ENCODE measurements around the gene CEMIP2. TPM values are rescaled to one million over a fixed set of nuclear protein-coding genes. Genes with fewer than 3 reads are reported as not detected.

The CEMIP2 gene
- total and polyA plus RNA-seq, 9 donors, result 6.3 to 91.3 (median 11.0) TPM

DNA sequence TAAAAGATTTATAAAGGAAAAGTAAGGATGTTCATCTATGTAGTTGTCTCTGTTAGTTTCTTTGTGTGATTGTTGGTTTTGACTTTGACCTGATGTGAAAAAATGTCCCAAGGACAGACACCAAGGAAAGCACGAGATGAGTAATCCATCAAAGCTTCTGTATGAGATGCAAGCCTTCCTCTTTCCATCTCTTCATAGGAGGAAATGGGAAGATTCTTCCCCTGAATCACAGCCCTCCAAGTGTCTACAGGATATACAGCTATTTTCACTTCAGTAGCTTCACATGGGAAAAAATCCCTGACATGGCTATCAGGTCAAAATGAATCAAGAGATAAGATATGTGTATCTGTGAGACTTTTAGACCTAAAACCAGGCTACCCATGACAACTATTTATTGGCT, 29.0 kb upstream of the CEMIP2 start:
- H3K4me1 ChIP-seq (ENCODE audit: insufficient read depth), result no peaks in the 10 kb centered on the region
- intact Hi-C loops (cut with DNase I), result no loop called here
- TF ChIP-seq EP300 (IDR thresholded peaks at IDR 0.05) (no peak), POLR2A (IDR thresholded peaks at IDR 0.05) (no peak)
- TF ChIP-seq, protein P1, sequence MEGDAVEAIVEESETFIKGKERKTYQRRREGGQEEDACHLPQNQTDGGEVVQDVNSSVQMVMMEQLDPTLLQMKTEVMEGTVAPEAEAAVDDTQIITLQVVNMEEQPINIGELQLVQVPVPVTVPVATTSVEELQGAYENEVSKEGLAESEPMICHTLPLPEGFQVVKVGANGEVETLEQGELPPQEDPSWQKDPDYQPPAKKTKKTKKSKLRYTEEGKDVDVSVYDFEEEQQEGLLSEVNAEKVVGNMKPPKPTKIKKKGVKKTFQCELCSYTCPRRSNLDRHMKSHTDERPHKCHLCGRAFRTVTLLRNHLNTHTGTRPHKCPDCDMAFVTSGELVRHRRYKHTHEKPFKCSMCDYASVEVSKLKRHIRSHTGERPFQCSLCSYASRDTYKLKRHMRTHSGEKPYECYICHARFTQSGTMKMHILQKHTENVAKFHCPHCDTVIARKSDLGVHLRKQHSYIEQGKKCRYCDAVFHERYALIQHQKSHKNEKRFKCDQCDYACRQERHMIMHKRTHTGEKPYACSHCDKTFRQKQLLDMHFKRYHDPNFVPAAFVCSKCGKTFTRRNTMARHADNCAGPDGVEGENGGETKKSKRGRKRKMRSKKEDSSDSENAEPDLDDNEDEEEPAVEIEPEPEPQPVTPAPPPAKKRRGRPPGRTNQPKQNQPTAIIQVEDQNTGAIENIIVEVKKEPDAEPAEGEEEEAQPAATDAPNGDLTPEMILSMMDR (IDR thresholded peaks at IDR 0.05), result no peak
- H3K27me3 ChIP-seq, result no peaks in the 10 kb centered on the region
- no peak overlapping the region for H3K4me3 ChIP-seq
- 36 to 48% (median 42%) methylated on average over 1 of the region's 1 CpG for WGBS, 3 donors
- H3K27ac ChIP-seq, result no peak overlapping the region
- H3K36me3 ChIP-seq, result no peaks in the 10 kb centered on the region
- no peak for DNase-seq
- H3K9me3 ChIP-seq, result no peaks in the 10 kb centered on the region

DNA sequence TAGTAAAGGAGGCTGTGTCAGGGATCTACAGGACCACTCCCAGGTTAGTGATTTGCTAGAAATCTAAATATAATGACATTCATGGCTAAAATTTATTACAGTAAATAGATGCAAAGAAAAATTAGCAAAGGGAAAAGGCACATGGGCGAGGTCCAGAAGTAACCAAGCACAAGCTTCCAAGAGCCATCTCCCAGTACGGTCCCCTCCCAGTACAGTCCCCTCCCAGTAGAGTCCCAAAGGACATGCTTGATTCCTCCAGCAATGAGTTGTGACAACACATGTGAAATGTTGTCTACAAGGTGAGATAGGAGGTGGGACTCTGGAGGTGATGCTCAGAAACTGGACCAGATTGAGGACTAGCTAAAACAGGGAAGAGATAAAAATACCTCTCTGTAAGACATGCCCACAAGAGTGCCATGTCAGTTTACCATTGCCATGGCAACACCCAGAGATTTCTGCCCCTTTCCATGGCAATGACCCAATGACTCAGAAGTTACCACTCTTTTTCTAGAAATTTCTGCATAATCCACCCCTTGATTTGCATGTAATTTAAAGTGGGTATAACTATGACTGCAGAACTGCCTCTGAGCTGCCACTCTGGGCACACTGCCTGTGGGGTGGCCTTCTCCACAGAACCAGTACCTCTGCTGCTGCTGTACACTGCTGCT, 27.9 kb upstream of the CEMIP2 start:
- Histone ChIP-seq H3K4me3 (no peak overlapping the region), H3K27ac (no peak overlapping the region), H3K4me1 (ENCODE audit: insufficient read depth) (no peaks in the 10 kb centered on the region), H3K27me3 (no peaks in the 10 kb centered on the region), H3K36me3 (no peaks in the 10 kb centered on the region), H3K9me3 (no peaks in the 10 kb centered on the region)
- no peak for DNase-seq
- 92 to 93% (median 92%) methylated on average over 2 of the region's 2 CpGs for WGBS, 3 donors
- intact Hi-C loops (cut with DNase I), result no loop called here
- TF ChIP-seq EP300 (IDR thresholded peaks at IDR 0.05) (no peak), POLR2A (IDR thresholded peaks at IDR 0.05) (no peak)
- TF ChIP-seq, protein P1 (IDR thresholded peaks at IDR 0.05), result no peak

DNA sequence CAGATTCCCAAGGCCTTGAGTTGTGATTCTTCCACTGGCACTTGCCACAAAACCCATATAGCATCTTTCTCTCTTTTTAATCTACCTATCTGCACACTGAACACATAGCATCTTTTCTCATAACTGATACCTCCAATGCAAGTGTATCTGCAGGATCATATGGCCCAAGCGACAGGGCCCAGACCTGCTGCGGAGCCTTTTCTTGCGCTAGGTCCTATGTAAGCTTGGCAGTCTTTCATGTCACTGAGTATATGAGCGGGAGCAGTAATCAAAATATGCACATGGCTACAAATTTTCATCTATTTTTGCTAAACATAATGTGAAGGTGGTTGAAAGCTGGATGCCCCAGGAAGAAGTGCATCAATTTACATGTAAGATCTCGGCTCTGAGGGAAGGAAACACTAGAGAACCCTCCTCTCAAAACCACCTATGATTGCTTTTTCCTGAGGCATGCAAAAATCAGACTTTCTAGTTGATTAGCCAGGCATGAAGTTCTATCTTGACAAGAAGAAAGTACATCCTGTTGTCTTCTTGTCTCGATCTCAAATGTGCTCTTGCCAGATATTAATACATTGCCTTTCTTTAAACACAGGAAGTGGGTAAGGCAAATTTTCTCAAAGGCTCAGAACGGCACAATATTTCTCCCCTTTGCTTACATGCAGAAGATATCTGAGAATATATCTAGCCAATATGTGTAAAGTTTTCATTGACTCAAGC, 26.9 kb upstream of the CEMIP2 start:
- TF ChIP-seq POLR2A (IDR thresholded peaks at IDR 0.05) (no peak), EP300 (IDR thresholded peaks at IDR 0.05) (no peak)
- TF ChIP-seq, protein P1 (IDR thresholded peaks at IDR 0.05), result no peak
- 73 to 79% (median 78%) methylated on average over 7 of the region's 7 CpGs for WGBS, 3 donors
- Histone ChIP-seq H3K36me3 (no peaks in the 10 kb centered on the region), H3K4me1 (ENCODE audit: insufficient read depth) (no peaks in the 10 kb centered on the region), H3K27me3 (no peaks in the 10 kb centered on the region), H3K9me3 (no peaks in the 10 kb centered on the region), H3K27ac (no peak overlapping the region), H3K4me3 (no peak overlapping the region)
- DNase-seq, result no peak
- intact Hi-C loops (cut with DNase I), result no loop called here

DNA sequence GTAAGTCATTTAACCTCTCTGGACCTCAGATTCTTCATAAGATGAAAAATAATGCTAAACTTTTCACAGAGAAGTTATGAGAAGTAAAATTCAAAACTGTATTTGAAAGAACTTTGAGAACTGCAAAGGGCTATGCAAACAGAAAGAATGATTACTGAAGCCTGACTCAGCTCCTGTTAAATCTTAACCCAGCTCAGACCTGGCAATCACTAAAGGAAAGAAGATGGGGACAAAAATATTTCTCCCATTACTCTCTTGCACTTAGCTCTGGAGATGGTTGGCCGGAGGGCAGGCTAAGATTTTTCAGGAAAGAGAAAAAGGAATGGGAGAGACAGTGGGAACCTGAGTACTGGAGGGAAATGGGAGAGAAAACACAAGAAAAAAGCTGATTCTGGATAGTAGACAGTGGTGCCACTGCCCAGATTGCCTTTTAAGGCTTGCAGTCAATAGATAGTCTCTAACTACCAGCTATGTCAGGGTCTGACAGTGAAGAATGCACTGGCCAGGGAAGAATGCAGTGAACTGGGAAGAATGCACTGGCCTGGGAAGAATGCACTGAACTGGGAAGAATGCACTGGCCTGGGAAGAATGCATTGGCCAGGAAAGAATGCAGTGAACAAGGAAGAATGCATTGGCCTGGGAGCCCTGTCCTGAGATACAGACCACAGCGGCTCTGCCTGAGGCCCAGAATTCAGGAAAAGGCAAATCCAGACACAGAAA, 25.2 kb upstream of the CEMIP2 start:
- no peak overlapping the region for H3K4me3 ChIP-seq
- no peak for DNase-seq
- H3K4me1 ChIP-seq (ENCODE audit: insufficient read depth), result no peaks in the 10 kb centered on the region
- H3K27me3 ChIP-seq, result no peaks in the 10 kb centered on the region
- intact Hi-C loops (cut with DNase I), result no loop called here
- H3K36me3 ChIP-seq, result no peaks in the 10 kb centered on the region
- TF ChIP-seq, protein P1 (IDR thresholded peaks at IDR 0.05), result no peak
- TF ChIP-seq POLR2A (IDR thresholded peaks at IDR 0.05), result no peak
- no peak for TF ChIP-seq EP300 (IDR thresholded peaks at IDR 0.05)
- 90 to 92% (median 90%) methylated on average over 2 of the region's 2 CpGs for WGBS, 3 donors
- H3K9me3 ChIP-seq, result no peaks in the 10 kb centered on the region
- no peak overlapping the region for H3K27ac ChIP-seq

Data from ovary (tissue), 9 donors.